ENCODE data around the gene TTPAL.

The TTPAL gene

DNA sequence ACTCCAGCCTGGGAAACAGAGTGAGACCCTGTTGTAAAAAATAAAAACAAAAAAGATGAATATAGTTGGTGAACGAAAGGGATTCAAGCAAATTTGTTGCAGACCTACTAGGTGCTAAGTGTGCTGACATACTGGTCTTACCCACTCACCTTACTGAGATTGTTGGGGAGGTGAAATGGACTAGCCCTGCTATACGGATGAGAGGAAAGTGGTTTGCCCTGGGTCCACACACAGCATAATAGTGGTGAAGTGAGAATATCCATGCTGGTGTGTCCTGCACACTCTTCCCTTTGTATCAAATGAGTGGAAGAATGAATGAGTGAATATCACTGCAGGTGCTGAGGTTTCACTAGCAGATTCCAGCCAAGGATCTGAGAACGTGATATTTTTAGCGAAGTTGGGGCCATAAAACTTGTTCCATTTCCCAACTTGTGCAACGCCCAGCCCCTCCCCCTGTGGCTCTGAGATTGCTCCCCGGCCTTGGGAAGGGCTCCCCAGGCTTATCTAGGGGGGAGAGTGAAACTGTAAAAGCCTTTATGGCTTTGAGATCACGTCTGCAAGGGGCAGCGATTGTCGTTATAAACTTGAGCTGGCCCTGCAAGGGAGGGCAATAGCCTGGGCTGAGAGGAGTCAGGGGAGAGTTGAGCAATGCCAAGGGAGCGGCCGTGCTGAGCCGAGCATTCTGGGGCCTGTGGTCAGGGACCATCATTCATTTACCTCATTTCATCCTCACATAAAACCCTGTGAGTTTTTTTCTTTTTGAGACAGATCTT lies 33.2 kb upstream of the TTPAL start:
- DNase-seq, result no peak

DNA sequence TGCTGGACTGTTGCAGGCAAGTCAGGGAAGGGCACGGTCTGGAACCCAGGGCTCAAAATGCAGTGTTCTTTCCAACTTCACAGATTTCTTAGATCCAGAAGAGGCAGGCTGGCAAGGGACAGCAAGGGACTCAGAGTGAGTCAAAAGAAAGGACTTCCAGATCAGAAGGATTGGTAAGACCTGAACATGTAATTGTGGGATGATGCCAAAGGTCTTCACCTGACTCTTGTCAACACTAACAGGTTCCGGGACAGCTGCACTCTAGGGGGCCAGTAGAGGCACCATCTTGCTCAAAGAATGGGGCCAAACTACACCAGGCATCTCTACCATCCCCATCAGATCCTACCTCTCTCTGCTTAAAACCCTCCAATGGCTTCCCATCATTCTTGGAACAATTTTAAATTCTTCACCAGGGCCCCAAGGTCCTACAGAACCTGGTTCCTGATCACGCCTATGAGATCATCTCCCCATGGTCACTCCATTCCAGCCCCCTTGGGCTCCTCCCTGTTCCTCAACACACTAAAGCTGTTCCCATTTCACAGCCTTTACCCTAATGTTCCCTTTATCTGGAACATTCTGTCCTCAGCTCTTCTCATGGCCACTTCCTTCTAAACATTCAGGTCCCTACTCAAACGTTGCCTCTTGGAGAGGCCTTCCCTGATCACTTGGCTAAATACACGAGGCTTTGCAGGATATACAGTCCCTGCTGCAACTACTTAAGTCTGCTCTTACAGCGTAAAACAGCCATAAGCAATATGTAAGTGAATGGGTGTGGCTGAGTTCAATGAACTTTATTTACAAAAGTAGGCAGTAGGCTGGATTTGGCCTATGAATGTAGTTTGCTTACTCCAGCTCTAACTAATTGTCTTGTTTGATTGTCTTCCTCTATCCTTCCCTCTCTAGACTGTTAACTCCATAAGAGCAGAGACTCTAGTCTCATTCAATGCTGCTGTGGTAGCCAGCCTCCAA lies 29.6 kb upstream of the TTPAL start:
- DNase-seq, result no peak

DNA sequence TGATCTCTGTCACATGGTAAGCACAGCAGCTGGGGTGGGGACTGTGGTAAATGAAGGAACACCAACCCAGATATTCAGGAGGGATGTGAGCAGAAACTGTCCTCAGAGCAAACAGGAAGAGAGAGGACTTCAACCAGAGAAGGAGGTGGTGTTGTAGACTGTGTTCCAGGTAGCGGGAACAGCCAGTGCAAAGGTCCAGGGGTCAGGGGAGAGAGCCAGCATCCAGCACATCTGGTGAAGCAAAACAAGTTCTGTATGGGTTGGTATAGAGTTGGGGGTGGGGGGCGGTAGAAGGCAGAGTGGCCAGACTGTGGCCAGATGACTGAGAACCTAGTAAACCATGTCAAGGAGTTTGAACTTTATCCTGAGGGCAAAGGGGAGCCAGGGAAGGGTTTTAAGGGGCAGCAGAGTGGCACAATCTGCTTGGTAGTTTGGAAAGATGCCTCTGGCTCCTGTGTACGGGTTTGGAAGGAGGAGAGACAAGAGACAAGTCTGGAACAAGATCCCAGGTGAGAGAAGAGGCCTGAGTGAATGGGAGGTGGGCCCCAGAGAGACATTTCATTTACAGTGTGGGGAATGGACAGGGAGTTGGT lies 27.8 kb upstream of the TTPAL start:
- no peak for DNase-seq

DNA sequence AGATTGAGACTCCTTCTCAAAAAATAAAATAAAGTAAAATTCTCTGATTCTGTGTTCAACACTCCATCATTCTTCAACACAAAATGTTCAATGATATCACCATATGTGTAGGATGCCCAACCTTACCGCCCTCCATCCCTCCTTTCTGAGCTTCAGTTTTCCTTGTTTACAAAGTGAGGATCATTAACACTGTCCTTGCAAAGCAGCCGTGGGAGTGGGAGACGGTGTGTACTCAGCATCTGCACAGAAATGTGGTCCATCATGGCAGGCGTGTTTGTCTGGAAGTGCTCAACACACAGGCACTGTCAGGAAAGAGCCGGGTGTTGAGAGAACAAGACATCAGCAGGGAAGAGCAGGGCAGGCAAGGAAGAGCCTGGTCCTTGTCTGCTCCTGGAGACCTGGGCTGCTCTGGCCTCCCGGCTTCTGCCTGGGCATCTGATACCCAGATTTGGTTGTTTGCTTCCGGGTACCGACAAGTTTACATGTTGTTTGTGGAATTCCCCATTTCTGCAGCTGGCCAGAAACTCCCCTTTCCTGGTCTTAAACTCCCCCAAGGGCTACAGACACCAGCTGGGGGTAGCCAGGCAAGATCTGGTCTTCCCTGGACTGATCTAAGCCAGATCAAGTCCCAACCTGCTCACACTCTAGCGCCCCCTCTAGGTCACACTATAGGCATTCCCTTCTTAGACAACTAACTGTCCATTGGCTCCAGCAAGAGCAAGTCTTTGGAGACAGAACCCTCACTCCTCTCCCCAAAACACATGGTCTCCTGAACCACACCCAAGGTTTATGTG lies 26.7 kb upstream of the TTPAL start:
- DNase-seq, result no peak

DNA sequence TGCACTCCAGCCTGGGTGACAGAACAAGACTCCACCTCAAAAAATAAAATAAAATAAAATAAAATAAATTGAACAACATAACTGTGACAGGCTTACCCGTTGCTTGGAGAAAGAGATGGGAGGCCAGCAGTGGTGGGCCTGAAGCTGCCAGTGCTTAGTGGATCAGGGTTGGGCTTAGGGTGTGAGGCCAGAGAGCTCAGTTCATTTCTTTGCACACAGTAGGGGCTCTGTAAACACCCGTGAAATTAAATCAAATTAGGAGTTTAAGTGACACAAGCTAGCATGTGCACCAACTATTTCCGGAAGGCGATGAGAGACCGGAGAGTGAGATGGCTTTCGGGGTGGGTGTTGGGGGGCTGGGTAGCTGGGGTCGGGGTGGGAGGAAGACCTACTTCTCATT lies 25.8 kb upstream of the TTPAL start:
- DNase-seq, result no peak

DNA sequence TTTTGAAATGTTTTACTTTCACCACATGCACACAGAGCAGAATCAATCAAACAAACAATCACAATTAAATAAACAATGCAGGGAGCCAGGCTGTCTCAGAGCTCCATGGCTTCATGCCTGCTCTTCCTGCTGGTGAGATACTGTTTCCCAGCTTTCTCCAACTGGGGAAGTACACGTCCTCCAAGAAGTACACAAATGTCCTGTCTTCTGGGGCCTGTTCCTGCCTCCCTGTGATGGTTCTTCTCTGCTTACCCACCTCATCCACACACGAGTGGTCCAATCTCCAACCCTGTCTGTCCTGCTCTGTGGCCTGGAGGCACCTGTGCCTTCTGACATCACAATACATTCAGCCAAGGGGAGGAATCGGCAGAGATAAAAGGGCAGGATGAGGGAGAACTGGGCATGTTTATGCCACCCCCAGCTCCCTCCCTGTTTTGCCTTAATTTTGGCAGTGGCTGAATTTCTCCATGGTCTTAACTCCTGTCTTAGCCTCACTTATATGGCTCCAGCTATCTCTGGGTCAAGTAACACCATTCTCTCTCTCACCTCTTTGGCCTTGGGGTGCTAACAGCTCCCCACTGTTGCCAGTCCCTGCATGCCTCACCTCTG lies 25.3 kb upstream of the TTPAL start:
- no peak for DNase-seq

DNA sequence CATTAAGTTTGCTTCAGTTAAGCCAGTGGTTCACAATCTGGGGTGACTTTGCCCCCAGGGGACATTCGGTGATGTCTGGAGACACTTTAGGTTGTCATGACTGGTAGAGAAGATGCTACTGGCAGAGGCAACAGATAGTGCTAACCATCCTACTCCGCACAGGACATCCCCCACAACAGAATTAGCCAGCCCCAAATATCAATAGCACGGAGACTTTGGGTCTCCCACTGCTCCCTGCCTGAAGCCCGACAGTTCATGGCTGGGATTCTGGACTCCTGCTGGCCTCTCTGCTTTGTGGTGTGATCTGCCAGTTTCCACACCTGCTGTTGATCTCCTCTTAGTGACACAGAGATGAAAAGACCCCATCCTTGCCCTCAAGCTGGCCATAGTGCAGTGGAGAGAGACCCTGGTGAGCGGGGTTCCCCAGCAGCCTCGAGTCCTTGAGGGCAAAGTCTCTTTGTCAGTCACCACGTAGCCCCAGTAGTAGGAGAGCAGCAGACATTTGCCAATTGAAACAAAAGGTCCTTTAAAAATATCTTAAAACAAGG lies 24.7 kb upstream of the TTPAL start:
- DNase-seq, result no peak

DNA sequence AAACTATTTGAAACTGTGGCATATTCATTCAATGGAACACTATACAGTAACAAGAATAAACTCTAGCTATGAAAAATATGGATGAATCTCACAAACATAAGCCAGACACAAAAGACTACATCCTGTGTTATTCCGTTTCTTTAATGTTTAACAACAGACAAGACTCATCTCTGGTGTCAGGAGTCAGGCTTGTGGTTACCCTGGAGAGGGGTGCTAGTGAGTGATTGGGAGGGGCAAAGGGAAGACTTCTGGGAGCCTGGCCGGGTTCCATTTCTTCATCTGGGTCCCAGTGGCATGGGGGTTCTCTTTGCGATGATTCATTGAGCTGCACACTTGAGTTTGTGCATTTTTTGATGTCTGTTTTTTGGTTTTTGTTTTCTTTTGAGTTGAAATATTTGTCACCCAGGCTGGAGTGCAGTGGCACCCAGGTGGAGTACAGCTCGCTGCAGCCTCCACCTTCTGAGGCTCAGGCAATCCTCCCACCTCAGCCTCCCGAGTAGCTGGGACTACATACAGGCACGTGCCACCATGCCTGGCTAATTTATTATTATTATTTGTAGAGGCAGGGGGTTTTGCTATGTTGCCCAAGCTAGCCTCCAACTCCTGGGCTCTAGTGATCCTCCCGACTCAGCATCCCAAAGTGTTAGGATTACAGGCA lies 21.2 kb upstream of the TTPAL start:
- DNase-seq, result no peak

DNA sequence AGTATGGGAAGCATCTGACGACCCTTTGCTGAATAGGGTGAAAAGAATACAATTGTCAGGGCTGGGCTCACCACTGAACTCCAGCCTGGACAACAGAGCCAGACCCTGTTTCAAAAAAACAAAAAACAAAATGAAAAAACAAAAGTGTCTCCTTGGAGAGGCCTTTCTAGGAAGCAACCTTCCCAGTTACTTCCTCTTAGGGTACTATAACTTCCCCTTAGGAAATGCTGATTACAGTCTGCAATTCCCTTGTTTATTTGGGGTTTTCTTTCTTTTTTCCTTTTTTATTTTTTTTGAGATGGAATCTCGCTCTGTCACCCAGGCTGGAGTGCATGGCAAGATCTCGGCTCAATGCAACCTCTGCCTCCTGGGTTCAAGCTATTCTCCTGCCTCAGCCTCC lies 20.5 kb upstream of the TTPAL start:
- no peak for DNase-seq

DNA sequence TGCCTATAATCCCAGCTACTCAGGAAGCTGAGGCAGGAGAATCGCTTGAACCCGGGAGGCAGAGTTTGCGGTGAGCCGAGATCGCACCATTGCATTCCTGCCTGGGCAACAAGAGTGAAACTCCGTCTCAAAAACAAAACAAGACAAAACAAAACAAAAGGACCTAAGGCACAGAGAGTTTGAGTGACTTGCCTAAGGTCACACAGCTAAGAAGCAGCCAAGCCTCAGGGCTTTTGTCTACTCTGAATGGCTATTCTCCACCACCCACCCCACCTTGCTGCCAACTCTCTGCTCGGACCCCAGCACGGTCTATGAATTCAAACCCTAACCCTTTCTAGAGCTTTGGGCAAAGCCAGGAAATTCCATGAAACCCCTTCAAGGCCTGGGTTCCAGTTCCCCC lies 19.1 kb upstream of the TTPAL start:
- DNase-seq, result no peak

DNA sequence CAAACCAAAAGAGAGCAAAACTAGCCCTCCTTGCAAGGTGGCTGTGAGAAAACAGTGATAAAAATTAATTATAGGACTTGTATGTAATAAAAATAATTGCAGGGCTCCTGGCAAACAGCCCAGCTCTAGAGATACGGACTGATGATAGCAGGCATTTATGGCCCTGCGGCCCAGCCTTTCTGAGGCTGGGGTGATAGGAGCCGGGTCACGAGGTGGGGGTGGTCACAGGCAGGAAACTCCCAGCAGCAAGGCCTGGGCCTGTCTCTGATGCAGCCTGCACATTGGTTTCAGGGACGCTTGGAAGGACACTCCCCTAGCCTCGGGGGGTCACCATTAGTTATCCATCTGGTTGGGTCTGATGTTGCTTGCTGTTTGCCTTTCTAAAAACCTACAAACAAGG lies 18.7 kb upstream of the TTPAL start:
- DNase-seq, result no peak

DNA sequence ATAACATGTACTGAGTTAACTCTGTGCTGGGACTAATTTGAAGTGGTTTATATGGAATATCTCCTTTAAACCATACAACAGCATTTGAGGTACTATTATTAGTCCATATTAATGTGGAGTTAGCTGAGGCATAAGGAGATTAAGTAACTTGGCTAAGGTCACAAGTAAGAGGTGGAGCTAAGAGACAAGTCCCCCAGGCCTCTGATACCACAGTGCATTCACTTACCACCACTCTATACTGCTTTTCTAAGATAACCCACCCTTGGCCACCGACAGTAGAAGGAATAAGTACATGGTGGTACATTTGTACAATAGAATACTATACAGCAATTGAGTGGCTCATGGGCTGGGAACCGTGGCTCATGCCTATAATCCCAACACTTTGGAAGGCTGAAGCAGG lies 16.4 kb upstream of the TTPAL start:
- no peak for DNase-seq

DNA sequence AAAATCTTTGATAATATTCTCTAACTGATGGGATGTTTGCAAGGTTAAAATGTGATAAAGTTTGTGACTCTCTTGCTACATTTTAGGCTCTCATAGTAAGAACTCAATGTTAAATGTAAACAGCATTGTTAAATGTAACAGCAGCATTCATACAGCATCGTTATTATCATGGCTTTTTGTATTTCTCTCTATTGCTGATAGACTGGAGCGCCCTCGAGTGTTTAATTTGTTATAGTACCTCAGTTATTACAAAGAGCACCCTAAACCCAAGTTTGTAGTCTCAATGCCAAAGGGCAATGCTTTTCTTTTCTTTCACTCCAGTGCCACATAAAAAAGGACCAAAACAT lies 14.9 kb upstream of the TTPAL start:
- DNase-seq, result no peak

DNA sequence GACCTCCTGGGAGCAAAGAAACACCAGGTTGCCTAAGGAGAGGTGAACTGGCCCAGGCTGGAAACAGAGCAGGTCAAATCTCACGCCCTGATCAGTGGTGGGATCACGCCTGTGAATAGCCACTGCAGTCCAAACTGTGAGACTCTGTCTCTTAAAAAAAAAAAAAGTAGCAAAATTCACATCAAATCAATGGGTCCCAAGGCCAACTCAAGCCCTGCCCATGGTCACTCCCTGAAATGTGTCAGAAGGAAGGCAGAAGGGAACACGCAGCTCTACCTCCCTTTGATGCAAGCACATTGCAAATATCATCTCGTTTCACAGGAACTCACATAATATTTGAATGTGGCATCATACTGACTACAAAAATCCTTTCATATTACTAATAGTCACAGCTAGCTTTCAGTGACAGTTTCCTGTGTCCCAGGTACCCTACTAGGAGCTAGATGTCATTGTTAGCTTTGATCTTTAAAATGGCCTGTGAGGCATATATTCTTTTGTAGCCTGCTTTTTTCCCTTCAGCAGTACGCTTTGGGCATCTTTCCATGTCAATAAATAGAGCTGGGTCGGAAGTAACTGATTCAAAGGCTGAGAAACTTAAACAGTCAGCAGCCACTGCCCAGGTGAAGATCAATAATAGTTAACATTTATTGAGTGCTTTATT lies 14.4 kb upstream of the TTPAL start:
- DNase-seq, result no peak

DNA sequence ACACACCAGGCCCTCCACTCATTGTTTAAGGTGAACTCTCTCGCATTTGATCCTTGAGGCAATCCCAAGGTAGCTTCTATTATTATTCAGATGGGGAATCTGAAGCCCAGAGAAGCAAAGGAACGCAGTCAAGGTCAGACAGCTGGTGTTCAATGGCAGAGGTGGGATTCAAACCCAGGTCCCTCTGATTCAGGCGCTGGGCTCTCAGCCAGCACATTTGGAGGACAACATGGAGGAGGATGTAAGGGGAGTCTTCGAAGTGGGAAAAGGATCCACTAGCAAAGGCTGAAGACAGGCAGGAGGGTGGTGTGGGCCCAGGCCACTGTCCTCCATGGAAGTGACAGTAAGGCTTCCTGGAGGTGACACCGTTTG lies 13.9 kb upstream of the TTPAL start:
- no peak for DNase-seq

DNA sequence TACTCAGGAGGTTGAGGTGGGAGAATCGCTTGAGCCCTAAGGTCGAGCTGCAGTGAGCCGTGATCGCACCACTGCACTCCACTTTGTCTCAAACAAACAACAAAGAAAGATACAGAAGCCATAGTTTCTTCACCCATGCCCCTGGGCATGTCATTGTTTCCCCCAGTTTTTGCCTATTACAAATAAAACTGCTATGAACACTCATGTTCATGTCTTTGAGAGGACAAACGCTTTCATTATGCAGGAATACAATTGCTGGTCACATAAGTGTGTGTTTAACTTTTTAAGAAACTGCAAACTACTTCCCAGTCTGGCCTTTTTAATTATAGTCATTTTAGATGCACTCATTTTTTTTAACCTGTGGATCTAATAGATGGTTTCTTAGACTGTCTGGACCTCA lies 12.2 kb upstream of the TTPAL start:
- DNase-seq, result no peak

DNA sequence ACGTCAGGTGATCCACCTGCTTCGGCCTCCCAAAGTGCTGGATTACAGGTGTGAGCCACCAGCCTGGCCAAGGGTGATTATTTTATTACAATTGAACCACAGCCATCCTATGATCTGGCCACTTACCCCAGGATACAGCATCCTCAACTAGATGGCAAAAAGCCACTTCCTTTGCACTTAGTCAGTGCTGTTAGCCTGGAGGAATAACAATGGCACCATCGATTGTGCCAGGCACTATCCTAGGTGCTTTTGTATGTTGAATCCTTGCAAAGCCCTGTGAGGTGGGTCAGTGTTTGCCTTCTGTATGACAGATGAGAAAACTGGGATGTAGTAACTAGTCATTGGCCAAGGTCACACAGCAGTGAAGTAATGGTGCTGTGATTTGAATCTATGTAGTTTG lies 11.2 kb upstream of the TTPAL start:
- DNase-seq, result no peak

DNA sequence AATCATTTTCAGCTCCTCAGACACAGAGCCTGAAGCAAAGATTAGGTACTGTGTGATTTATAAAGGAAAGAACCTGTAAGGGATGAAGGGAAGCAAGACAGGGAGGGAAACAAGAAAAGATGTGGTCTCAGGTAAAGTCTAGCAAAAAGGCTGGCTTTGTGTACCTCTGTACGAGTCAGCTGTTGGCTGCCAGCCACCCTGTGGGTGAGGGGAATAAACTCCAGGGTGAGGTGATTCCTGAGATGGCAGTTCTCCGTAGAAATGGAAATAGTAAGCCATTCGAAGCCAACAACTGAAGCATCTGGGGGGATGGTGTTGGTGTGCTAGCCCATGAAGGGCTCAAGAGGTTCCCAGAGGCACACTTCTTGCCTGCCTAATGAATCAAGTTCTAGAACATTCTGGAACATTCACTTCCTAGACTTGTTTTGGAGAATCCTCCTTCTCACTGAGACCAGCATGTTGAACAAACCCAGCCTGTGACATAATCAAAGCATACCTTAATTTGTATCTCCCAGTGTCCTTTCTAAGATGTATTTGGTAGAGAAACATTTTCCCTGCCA lies 10.6 kb upstream of the TTPAL start:
- DNase-seq, result no peak

DNA sequence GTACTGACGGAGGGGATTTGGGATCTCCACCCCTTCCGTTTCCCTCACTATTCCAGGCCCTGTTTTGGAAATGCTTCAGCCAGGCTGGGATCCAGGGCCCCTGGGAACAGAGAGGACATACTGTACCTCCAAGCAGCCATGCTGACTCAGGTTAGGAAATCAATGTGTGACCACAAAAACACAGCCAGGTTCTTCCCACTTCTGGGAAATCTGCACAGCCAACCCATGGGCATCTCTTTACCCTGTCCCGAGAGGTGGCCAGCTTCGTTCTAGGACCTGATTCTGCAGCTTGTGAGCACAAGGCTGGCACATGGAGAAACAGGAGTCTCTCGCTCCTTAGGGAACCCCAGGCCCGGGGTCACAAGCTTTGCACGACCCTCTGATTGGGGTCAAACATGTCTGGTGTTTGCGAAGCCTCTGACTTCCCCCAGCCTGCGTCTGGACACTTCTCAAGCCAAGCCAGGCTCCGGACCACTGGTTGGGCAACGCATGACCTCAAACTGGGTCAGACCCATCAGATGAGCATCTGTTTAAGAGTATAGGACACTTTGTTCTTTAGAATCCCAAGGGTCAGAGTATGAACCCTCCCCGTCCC lies 8.3 kb upstream of the TTPAL start:
- DNase-seq, result peak in 1 of 14 donors; percentile 54

Data from C1 segment of cervical spinal cord (tissue), 14 donors.